HCT116 (cell line): ENCODE results near the gene AARSD1. TPM values are rescaled to one million over a fixed set of nuclear protein-coding genes. Genes with fewer than 3 reads are reported as not detected.
"Not testable (repeated sequence)": the region's sequence is repeated elsewhere in the genome, so short reads cannot be mapped to it uniquely, and the experiment has no call there.

Source experiments
- ATAC-seq: fragments of 200-7000 bp; cut with Tn5 transposase; 2 replicates; pipeline ENCODE4 v1.9.1; 2020; ENCODE audit warnings: mild to moderate bottlenecking, moderate library complexity
- BruUV-seq: library from RNA; stranded (reverse); fragments of 400-500 nt; replicated peaks from 2 replicates; lab custom pipeline; 2021; lab: Mats Ljungman, UMichigan
- CTCF ChIA-PET: fragments of 300-600 bp; sonication (Branson Sonifier 250); formaldehyde crosslinking; loops from one replicate; lab custom pipeline; 2021; ENCODE audit warnings: antibody characterized with exemption; lab: Charles Lee
- POLR2A ChIA-PET: fragments of 300-600, 350-600 bp; sonication (Branson Sonifier 250); formaldehyde crosslinking; loops from one replicate; lab custom pipeline; 2021; ENCODE audit warnings: antibody characterized with exemption; lab: Charles Lee
- RAD21 ChIA-PET, 2 experiments: fragments of 300-600 bp; sonication (Branson Sonifier 250); formaldehyde crosslinking; loops; one replicate each; lab custom pipeline; 2023; ENCODE audit warnings: low total read pairs in 2 of 2; ENCODE audit not compliant: uncharacterized antibody in 2 of 2, unreplicated experiment in 2 of 2, low non-redundant PET in 1 of 2; lab: Charles Lee
- DNase-seq: peaks from one replicate; pipeline ENCODE4 v3.0.0-alpha.2; 2010; ENCODE audit warnings: low read depth, low spot score
- H2AFZ ChIP-seq: fragments of 200-600 bp; shearing (Covaris generic), sonication (generic); 2 replicates; pipeline ENCODE4 v1.6.1; 2017; ENCODE audit warnings: low read depth, mixed run types, mixed read lengths, antibody characterized with exemption, low read length; ENCODE audit not compliant: poor library complexity, severe bottlenecking
- H3K27ac ChIP-seq: 2 replicates; pipeline ENCODE4 v1.5.1; 2012; ENCODE audit warnings: low read depth, low read length
- H3K27me3 ChIP-seq: fragments of 200-600 bp; sonication (generic); 2 replicates; pipeline ENCODE4 v1.6.1; 2016; ENCODE audit warnings: mixed run types, low read length, mixed read lengths; ENCODE audit not compliant: insufficient read depth
- H3K36me3 ChIP-seq, 2 experiments: fragments of 200-500 bp in 1 of 2; fragments of 200-600 bp in 1 of 2; sonication (Bioruptor generic) in 1 of 2; sonication (generic) in 1 of 2; 2 replicates each; pipeline versions ENCODE4 v1.5.1 to v1.6.1; 2014 to 2016; ENCODE audit warnings: low read length in 2 of 2, inconsistent platforms in 1 of 2, mixed read lengths in 1 of 2, mixed run types in 1 of 2; ENCODE audit not compliant: insufficient read depth in 2 of 2, control insufficient read depth in 1 of 2
- H3K4me1 ChIP-seq, 2 experiments: fragments of 200-600 bp in 1 of 2; sonication (generic) in 1 of 2; 2 replicates each; pipeline versions ENCODE4 v1.5.1 to v1.6.1; 2012 to 2017; ENCODE audit warnings: low read length in 2 of 2, inconsistent platforms in 1 of 2, mild to moderate bottlenecking in 1 of 2, mixed read lengths in 1 of 2, mixed run types in 1 of 2, moderate library complexity in 1 of 2; ENCODE audit not compliant: insufficient read depth in 2 of 2, control insufficient read depth in 1 of 2
- H3K4me2 ChIP-seq: fragments of 200-600 bp; sonication (generic); 2 replicates; pipeline ENCODE4 v1.6.1; 2017; ENCODE audit warnings: mixed run types, low read length, mixed read lengths
- H3K4me3 ChIP-seq, 2 experiments: fragments of 200-600 bp in 1 of 2; sonication (generic) in 1 of 2; replicated peaks in 1 of 2; 2 replicates each; pipeline ENCODE4 v1.5.1; 2011 to 2016; ENCODE audit warnings: low read length in 2 of 2, control low read depth in 1 of 2, low read depth in 1 of 2, mild to moderate bottlenecking in 1 of 2, mixed read lengths in 1 of 2, mixed run types in 1 of 2
- H3K79me2 ChIP-seq: fragments of 200-600 bp; sonication (generic); 2 replicates; pipeline ENCODE4 v1.6.1; 2017; ENCODE audit warnings: mild to moderate bottlenecking, mixed run types, low read length, moderate library complexity, mixed read lengths; ENCODE audit not compliant: insufficient read depth
- H3K9ac ChIP-seq: fragments of 200-600 bp; sonication (generic); 2 replicates; pipeline ENCODE4 v1.6.1; 2016; ENCODE audit warnings: low read length, mixed read lengths
- H3K9me2 ChIP-seq: fragments of 200-600 bp; sonication (generic), shearing (Covaris generic); 2 replicates; pipeline ENCODE4 v1.6.1; 2017; ENCODE audit warnings: mixed run types, mild to moderate bottlenecking, moderate library complexity; ENCODE audit not compliant: insufficient read depth
- H3K9me3 ChIP-seq, 2 experiments: fragments of 200-500 bp in 1 of 2; fragments of 200-600 bp in 1 of 2; sonication (Bioruptor generic) in 1 of 2; sonication (generic) in 1 of 2; 2 replicates each; pipeline ENCODE4 v1.6.1; 2014 to 2017; ENCODE audit warnings: low read length in 2 of 2, mixed read lengths in 2 of 2, inconsistent platforms in 1 of 2, low read depth in 1 of 2, mild to moderate bottlenecking in 1 of 2, mixed run types in 1 of 2, moderate library complexity in 1 of 2; ENCODE audit not compliant: control insufficient read depth in 1 of 2, insufficient read depth in 1 of 2
- H4K20me1 ChIP-seq: fragments of 200-600 bp; sonication (generic), shearing (Covaris generic); 2 replicates; pipeline ENCODE4 v1.6.1; 2017; ENCODE audit warnings: mixed run types, mild to moderate bottlenecking, moderate library complexity; ENCODE audit not compliant: insufficient read depth
- ELF1 ChIP-seq: IDR thresholded peaks from 2 replicates; pipeline ENCODE4 v1.6.1; 2012; ENCODE audit warnings: low read depth, borderline replicate concordance
- EZH2phosphoT487 ChIP-seq: fragments of 200-600 bp; IDR thresholded peaks from 2 replicates; pipeline ENCODE4 v1.6.1; 2018; ENCODE audit warnings: antibody characterized with exemption, borderline replicate concordance
- JUND ChIP-seq: IDR thresholded peaks from 2 replicates; pipeline ENCODE4 v1.6.1; 2012
- POLR2A ChIP-seq: IDR thresholded peaks from 2 replicates; pipeline ENCODE4 v1.7.0; 2011; ENCODE audit warnings: borderline replicate concordance; ENCODE audit not compliant: insufficient read depth, insufficient read length; ENCODE audit errors: extremely low read depth
- SIN3A ChIP-seq: IDR thresholded peaks from 2 replicates; pipeline ENCODE4 v1.6.1; 2012; ENCODE audit warnings: low read depth
- SRF ChIP-seq: IDR thresholded peaks from 2 replicates; pipeline ENCODE4 v1.6.1; 2012; ENCODE audit warnings: low read depth
- TCF7L2 ChIP-seq: IDR thresholded peaks from 2 replicates; pipeline ENCODE4 v1.7.0; 2011; ENCODE audit warnings: borderline replicate concordance, inconsistent platforms; ENCODE audit not compliant: insufficient read depth, insufficient read length; ENCODE audit errors: extremely low read depth
- YY1 ChIP-seq: IDR thresholded peaks from 2 replicates; pipeline ENCODE4 v1.6.1; 2011; ENCODE audit warnings: low read length, low read depth, moderate library complexity, mild to moderate bottlenecking; ENCODE audit not compliant: insufficient replicate concordance; ENCODE audit errors: extremely low read depth
- ZNF274 ChIP-seq: fragments of 200-500 bp; sonication (Bioruptor generic); IDR thresholded peaks from 2 replicates; pipeline ENCODE4 v1.6.1; 2014; ENCODE audit warnings: mild to moderate bottlenecking, low read depth, low read length, inconsistent platforms
- intact Hi-C: fragments of 100-400 bp; cut with micrococcal nuclease; formaldehyde crosslinking; loops from 2 replicates; pipeline ENCODE4 v1.10.0; 2022
- total RNA-seq: library from RNA; stranded (reverse); gene quantifications from one replicate; pipeline ENCODE4 v1.2.1, GENCODE V29; 2021; ENCODE audit not compliant: unreplicated experiment
- TF ChIP-seq, protein P1 (sequence below), 3 experiments: fragments of 200-600 bp in 1 of 3; sonication (generic) in 1 of 3; IDR thresholded peaks in 2 of 3; conservative IDR thresholded peaks in 1 of 3; 2 replicates each; pipeline ENCODE4 v1.5.1; 2012 to 2017; ENCODE audit warnings: low read depth in 2 of 3, low read length in 2 of 3, antibody characterized with exemption in 1 of 3, borderline replicate concordance in 1 of 3, control low read depth in 1 of 3, mild to moderate bottlenecking in 1 of 3, mixed read lengths in 1 of 3, mixed run types in 1 of 3, moderate library complexity in 1 of 3; ENCODE audit not compliant: insufficient read depth in 1 of 3
- TF ChIP-seq, protein P2 (sequence below): IDR thresholded peaks from 2 replicates; pipeline ENCODE4 v1.6.1; 2012
- TF ChIP-seq, protein P3 (sequence below): IDR thresholded peaks from 2 replicates; pipeline ENCODE4 v1.6.1; 2012; ENCODE audit warnings: low read depth
- TF ChIP-seq, protein P4 (sequence below): IDR thresholded peaks from 2 replicates; pipeline ENCODE4 v1.6.1; 2012

Gene AARSD1
- total RNA-seq, 1 experiment from 2014 or later = 65.9 TPM

- Histone ChIP-seq H3K4me3 (no peak overlapping the region), H3K79me2 (no peaks in the 10 kb centered on the region), H3K9me3 (no peaks in the 10 kb centered on the region), H3K4me2 (no peak overlapping the region), H4K20me1 (no peaks in the 10 kb centered on the region), H3K4me1 (no peaks in the 10 kb centered on the region), H2AFZ (no peak overlapping the region), H3K9ac (no peak overlapping the region), H3K27me3 (0 out of 2 replicates have a peak, but pooled peaks cover 5% of the 10 kb centered on the region), H3K27ac (no peak overlapping the region), H3K36me3 (no peaks in the 10 kb centered on the region), H3K9me2 (no peaks in the 10 kb centered on the region)
- no TSS peak for BruUV-seq
- ChIA-PET POLR2A (no interaction called here), RAD21 (no interaction called here), CTCF (no interaction called here)
- DNase-seq = no peak
- no peak for ATAC-seq
- intact Hi-C loops = no loop called here
- TF ChIP-seq, protein P1, sequence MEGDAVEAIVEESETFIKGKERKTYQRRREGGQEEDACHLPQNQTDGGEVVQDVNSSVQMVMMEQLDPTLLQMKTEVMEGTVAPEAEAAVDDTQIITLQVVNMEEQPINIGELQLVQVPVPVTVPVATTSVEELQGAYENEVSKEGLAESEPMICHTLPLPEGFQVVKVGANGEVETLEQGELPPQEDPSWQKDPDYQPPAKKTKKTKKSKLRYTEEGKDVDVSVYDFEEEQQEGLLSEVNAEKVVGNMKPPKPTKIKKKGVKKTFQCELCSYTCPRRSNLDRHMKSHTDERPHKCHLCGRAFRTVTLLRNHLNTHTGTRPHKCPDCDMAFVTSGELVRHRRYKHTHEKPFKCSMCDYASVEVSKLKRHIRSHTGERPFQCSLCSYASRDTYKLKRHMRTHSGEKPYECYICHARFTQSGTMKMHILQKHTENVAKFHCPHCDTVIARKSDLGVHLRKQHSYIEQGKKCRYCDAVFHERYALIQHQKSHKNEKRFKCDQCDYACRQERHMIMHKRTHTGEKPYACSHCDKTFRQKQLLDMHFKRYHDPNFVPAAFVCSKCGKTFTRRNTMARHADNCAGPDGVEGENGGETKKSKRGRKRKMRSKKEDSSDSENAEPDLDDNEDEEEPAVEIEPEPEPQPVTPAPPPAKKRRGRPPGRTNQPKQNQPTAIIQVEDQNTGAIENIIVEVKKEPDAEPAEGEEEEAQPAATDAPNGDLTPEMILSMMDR (IDR thresholded peaks at IDR 0.05 in 2 of 3, conservative IDR thresholded peaks at IDR 0.05 in 1 of 3; ENCODE audit: borderline replicate concordance in 1 of 3, insufficient read depth in 1 of 3, low read depth in 2 of 3, low read length in 2 of 3) = no peak
- TF ChIP-seq, protein P2, sequence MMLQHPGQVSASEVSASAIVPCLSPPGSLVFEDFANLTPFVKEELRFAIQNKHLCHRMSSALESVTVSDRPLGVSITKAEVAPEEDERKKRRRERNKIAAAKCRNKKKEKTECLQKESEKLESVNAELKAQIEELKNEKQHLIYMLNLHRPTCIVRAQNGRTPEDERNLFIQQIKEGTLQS = no peak
- TF ChIP-seq JUND (no peak), TCF7L2 (no peak), EZH2phosphoT487 (no peak), YY1 (no peak), POLR2A (no peak), SIN3A (no peak), ELF1 (no peak), SRF (no peak), ZNF274 (no peak)
- TF ChIP-seq, protein P3, sequence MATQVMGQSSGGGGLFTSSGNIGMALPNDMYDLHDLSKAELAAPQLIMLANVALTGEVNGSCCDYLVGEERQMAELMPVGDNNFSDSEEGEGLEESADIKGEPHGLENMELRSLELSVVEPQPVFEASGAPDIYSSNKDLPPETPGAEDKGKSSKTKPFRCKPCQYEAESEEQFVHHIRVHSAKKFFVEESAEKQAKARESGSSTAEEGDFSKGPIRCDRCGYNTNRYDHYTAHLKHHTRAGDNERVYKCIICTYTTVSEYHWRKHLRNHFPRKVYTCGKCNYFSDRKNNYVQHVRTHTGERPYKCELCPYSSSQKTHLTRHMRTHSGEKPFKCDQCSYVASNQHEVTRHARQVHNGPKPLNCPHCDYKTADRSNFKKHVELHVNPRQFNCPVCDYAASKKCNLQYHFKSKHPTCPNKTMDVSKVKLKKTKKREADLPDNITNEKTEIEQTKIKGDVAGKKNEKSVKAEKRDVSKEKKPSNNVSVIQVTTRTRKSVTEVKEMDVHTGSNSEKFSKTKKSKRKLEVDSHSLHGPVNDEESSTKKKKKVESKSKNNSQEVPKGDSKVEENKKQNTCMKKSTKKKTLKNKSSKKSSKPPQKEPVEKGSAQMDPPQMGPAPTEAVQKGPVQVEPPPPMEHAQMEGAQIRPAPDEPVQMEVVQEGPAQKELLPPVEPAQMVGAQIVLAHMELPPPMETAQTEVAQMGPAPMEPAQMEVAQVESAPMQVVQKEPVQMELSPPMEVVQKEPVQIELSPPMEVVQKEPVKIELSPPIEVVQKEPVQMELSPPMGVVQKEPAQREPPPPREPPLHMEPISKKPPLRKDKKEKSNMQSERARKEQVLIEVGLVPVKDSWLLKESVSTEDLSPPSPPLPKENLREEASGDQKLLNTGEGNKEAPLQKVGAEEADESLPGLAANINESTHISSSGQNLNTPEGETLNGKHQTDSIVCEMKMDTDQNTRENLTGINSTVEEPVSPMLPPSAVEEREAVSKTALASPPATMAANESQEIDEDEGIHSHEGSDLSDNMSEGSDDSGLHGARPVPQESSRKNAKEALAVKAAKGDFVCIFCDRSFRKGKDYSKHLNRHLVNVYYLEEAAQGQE = no peak
- TF ChIP-seq, protein P4, sequence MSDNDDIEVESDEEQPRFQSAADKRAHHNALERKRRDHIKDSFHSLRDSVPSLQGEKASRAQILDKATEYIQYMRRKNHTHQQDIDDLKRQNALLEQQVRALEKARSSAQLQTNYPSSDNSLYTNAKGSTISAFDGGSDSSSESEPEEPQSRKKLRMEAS = no peak
These were observed 47.0 kb downstream of the AARSD1 start for GRCh38 chr17:42917236-42917603.

GRCh38 chr17:42916388-42917235, 47.6 kb downstream of the AARSD1 start:
- POLR2A ChIA-PET, DNase-seq, intact Hi-C loops, BruUV-seq, CTCF ChIA-PET, H3K36me3 ChIP-seq, ATAC-seq, H4K20me1 ChIP-seq, H3K9me2 ChIP-seq, H3K27ac ChIP-seq, H3K79me2 ChIP-seq, H3K27me3 ChIP-seq, H3K9ac ChIP-seq, H3K4me2 ChIP-seq, H3K4me1 ChIP-seq, H3K9me3 ChIP-seq, H2AFZ ChIP-seq, RAD21 ChIA-PET, H3K4me3 ChIP-seq: not testable (repeated sequence)
